ENCODE data around the gene GPR132. TPM values are rescaled to one million over a fixed set of nuclear protein-coding genes. Genes with fewer than 3 reads are reported as not detected.
A peak's percentile ranks its signal among the peaks of the same experiment; 100 is the strongest.
"Not testable (repeated sequence)": the region's sequence is repeated elsewhere in the genome, so short reads cannot be mapped to it uniquely, and the experiment has no call there.

GPR132 gene
- total and polyA plus RNA-seq, 11 donors = 0.27 to 5.3 (median 0.75) TPM

DNA sequence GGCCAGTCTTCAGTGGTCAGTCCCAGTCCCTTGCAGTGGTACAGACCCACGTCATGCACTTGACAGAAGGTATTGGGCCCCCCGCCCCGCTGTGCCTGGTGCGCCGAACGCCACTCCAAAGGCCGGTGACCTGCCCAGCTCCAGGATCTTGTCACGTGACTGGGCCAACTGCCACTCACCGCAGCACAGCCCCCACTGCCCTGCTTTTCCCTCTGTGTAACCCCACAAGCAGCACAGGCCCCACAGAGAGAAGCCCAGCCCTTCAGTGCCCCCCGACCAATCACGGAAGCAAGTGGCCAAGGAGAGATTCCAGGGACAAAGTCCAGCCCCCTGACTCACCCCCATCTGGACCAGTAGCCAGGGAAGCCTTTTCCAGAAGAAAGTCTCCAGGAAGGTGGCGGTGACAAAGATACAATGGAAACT is 498 bp downstream of the GPR132 start:
- TF ChIP-seq POLR2A (IDR thresholded peaks at IDR 0.05) (no peak), CTCF (IDR thresholded peaks at IDR 0.05) (no peak)
- ATAC-seq = peak in 2 of 4 donors; percentile 19 to 24
- Histone ChIP-seq H3K27ac (peak overlapping the region in 8 of 12 donors; percentile 38 to 95 (median 52)), H3K4me3 (peak overlapping the region in 8 of 12 donors; percentile 17 to 64 (median 37)), H3K27me3 (peaks cover 0 to 4% (median 0%) of the 10 kb centered on the region in 9 donors), H3K36me3 (no peaks in the 10 kb centered on the region), H3K4me1 (peaks cover 10 to 83% (median 29%) of the 10 kb centered on the region in 12 donors), H3K9me3 (no peaks in the 10 kb centered on the region)
- DNase-seq = no peak
- 61 to 82% (median 63%) methylated on average over 8 to 12 of the region's 12 CpGs for WGBS, 4 donors
- intact Hi-C loops (cut with DNase I) = no loop called here

- ATAC-seq = no peak
- WGBS, 4 donors = 86 to 92% (median 88%) methylated on average over 10 of the region's 10 CpGs
- peak overlapping the region in 5 of 12 donors; percentile 5 to 95 (median 66) for H3K27ac ChIP-seq
- H3K4me3 ChIP-seq = peak overlapping the region in 4 of 12 donors; percentile 28 to 64 (median 44)
- peaks cover 0 to 4% (median 0%) of the 10 kb centered on the region in 9 donors for H3K27me3 ChIP-seq
- no peaks in the 10 kb centered on the region for H3K9me3 ChIP-seq
- H3K36me3 ChIP-seq = no peaks in the 10 kb centered on the region
- intact Hi-C loops (cut with DNase I) = no loop called here
- DNase-seq = no peak
- no peak for TF ChIP-seq CTCF (IDR thresholded peaks at IDR 0.05)
- no peak for TF ChIP-seq POLR2A (IDR thresholded peaks at IDR 0.05)
- peaks cover 10 to 83% (median 36%) of the 10 kb centered on the region in 12 donors for H3K4me1 ChIP-seq
Observed at GRCh38 chr14:105064001-105064400, 1.2 kb downstream of the GPR132 start.

DNA sequence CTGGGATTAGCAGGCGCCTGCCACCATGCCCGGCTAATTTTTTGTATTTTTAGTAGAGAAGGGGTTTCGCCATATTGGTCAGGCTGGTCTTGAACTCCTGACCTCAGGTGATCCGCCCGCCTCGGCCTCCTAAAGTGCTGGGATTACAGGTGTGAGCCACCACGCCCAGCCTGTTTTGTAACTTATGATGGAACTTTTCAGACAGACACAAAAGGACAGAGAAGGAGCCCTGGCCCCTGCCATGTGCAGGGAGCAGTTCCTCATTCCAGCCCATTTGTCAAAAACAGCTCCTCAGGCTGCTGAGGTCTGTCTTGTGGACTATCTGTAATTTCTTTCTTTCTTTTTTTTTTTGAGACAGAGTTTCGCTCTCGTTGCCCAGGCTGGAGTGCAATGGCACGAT is 1.7 kb downstream of the GPR132 start:
- peaks cover 10 to 83% (median 39%) of the 10 kb centered on the region in 12 donors for H3K4me1 ChIP-seq
- H3K4me3 ChIP-seq = peak overlapping the region in 1 of 12 donors; percentile 64
- intact Hi-C loops (cut with DNase I); H3K27me3 ChIP-seq; ATAC-seq; H3K36me3 ChIP-seq; DNase-seq; H3K9me3 ChIP-seq: not testable (repeated sequence)
- H3K27ac ChIP-seq = peak overlapping the region in 9 of 12 donors; percentile 5 to 95 (median 66)
- 90 to 94% (median 92%) methylated on average over 10 of the region's 10 CpGs for WGBS, 4 donors

- H3K4me3 ChIP-seq = peak overlapping the region in 1 of 12 donors; percentile 64
- no peaks in the 10 kb centered on the region for H3K36me3 ChIP-seq
- no peaks in the 10 kb centered on the region for H3K9me3 ChIP-seq
- H3K27ac ChIP-seq = peak overlapping the region; percentile 5 to 95 (median 48)
- intact Hi-C loops (cut with DNase I) = no loop called here
- no peak for DNase-seq
- TF ChIP-seq CTCF (IDR thresholded peaks at IDR 0.05) = no peak
- no peak for TF ChIP-seq POLR2A (IDR thresholded peaks at IDR 0.05)
- WGBS, 4 donors = 56 to 79% (median 64%) methylated on average over 10 of the region's 10 CpGs
- H3K4me1 ChIP-seq = peaks cover 10 to 84% (median 39%) of the 10 kb centered on the region in 12 donors
- H3K27me3 ChIP-seq = peaks cover 0 to 4% (median 0%) of the 10 kb centered on the region in 9 donors
- ATAC-seq = no peak
Observed at GRCh38 chr14:105063056-105063455, 2.2 kb downstream of the GPR132 start.

- Histone ChIP-seq H3K9me3 (no peaks in the 10 kb centered on the region), H3K4me3 (peak overlapping the region in 4 of 12 donors; percentile 8 to 64 (median 25)), H3K4me1 (peaks cover 10 to 74% (median 39%) of the 10 kb centered on the region in 12 donors), H3K27ac (peak overlapping the region; percentile 37 to 95 (median 82)), H3K27me3 (no peaks in the 10 kb centered on the region), H3K36me3 (no peaks in the 10 kb centered on the region)
- 89 to 93% (median 90%) methylated on average over 3 to 7 of the region's 7 CpGs for WGBS, 4 donors
- ATAC-seq (no peak), DNase-seq (no peak)
- TF ChIP-seq POLR2A (IDR thresholded peaks at IDR 0.05) (no peak), CTCF (IDR thresholded peaks at IDR 0.05) (no peak)
- intact Hi-C loops (cut with DNase I) = no loop called here
Observed at GRCh38 chr14:105062048-105062433, 3.2 kb downstream of the GPR132 start.

Measured in heart left ventricle (tissue), 16 donors.